HCT116 (cell line): ENCODE results near the gene UAP1L1.

ENCODE experiments used
- POLR2A ChIP-seq: IDR thresholded peaks from 2 replicates; pipeline ENCODE4 v1.7.0; 2011; ENCODE audit warnings: borderline replicate concordance; ENCODE audit not compliant: insufficient read depth, insufficient read length; ENCODE audit errors: extremely low read depth
- TF ChIP-seq, protein P1 (sequence below), 3 experiments: fragments of 200-600 bp in 1 of 3; sonication (generic) in 1 of 3; IDR thresholded peaks in 2 of 3; conservative IDR thresholded peaks in 1 of 3; 2 replicates each; pipeline ENCODE4 v1.5.1; 2012 to 2017; ENCODE audit warnings: low read depth in 2 of 3, low read length in 2 of 3, antibody characterized with exemption in 1 of 3, borderline replicate concordance in 1 of 3, control low read depth in 1 of 3, mild to moderate bottlenecking in 1 of 3, mixed read lengths in 1 of 3, mixed run types in 1 of 3, moderate library complexity in 1 of 3; ENCODE audit not compliant: insufficient read depth in 1 of 3

DNA sequence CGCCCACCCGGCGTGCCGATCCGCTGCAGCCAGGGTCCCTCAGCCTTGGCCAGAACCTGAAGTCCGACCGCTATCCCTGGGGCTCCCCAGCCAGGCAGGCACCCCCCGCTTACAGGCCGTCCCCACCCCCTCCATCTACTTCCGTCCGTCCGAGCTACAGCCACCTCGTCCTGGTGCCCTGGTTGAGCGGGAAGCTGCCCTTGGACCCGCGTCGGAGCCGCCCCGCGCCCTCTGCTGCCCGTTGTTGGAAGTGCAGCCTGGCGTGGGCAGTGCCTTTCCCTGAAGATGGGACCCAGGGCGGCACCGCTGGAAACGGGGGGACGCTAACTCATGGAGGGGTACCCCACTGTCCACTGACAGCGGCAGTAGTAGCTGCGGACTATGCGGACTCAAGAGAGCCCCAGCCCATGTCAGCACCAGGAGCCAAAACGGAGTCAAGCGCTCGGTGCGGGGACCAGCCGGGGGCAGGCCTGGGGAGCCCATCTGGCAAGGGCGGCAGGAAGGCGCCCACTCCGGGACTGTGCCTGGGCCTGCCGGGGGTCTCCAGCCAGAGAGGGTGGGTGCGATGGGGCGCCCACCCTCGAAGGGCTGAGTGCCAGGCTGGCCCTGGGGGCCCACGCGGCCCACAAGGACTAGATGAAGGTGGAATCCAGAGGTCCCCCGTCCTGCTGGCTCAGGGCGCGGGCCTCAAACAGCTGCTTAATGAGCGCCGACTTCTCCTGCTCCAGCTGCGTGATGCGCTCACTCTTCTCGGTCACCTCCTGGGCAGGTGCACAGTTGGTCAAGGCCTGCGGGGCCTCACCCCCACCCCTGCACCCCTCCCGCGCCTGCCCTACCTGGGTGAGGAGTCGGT, 13.1 kb upstream of the UAP1L1 start:
- TF ChIP-seq, protein P1, sequence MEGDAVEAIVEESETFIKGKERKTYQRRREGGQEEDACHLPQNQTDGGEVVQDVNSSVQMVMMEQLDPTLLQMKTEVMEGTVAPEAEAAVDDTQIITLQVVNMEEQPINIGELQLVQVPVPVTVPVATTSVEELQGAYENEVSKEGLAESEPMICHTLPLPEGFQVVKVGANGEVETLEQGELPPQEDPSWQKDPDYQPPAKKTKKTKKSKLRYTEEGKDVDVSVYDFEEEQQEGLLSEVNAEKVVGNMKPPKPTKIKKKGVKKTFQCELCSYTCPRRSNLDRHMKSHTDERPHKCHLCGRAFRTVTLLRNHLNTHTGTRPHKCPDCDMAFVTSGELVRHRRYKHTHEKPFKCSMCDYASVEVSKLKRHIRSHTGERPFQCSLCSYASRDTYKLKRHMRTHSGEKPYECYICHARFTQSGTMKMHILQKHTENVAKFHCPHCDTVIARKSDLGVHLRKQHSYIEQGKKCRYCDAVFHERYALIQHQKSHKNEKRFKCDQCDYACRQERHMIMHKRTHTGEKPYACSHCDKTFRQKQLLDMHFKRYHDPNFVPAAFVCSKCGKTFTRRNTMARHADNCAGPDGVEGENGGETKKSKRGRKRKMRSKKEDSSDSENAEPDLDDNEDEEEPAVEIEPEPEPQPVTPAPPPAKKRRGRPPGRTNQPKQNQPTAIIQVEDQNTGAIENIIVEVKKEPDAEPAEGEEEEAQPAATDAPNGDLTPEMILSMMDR (IDR thresholded peaks at IDR 0.05 in 2 of 3, conservative IDR thresholded peaks at IDR 0.05 in 1 of 3; ENCODE audit: borderline replicate concordance in 1 of 3, insufficient read depth in 1 of 3, low read depth in 2 of 3, low read length in 2 of 3), result peak in 2 of 3 experiments; percentile 89 to 96; a peak in 4 of 6 replicates
- TF ChIP-seq POLR2A, result no peak
